Right lobe of liver (tissue), 6 donors: Measurements from ENCODE around the gene AHNAK. TPM values are rescaled to one million over a fixed set of nuclear protein-coding genes. Genes with fewer than 3 reads are reported as not detected.
A peak's percentile ranks its signal among the peaks of the same experiment; 100 is the strongest.

ENCODE experiments used
- ATAC-seq, 4 donors: fragments of 200-7000 bp; cut with Tn5 transposase; one replicate each; pipeline ENCODE4 v1.9.1; 2020; ENCODE audit warnings: mild to moderate bottlenecking in 4 of 4, moderate library complexity in 4 of 4
- DNase-seq, 3 donors: peaks; one replicate each; pipeline ENCODE4 v3.0.0-alpha.2; 2020
- H3K27ac ChIP-seq, 3 donors: fragments of 200-600 bp; one replicate each; pipeline ENCODE4 v1.8.0; 2022
- H3K27me3 ChIP-seq, 2 donors: fragments of 200-600 bp; one replicate each; pipeline ENCODE4 v1.8.0; 2022
- H3K36me3 ChIP-seq, 4 donors: fragments of 200-600 bp; sonication (generic) in 1 of 4; one replicate each; pipeline versions ENCODE4 v1.5.1 to v1.8.0; 2017 to 2022; ENCODE audit warnings: control low read depth in 1 of 4
- H3K4me1 ChIP-seq, 4 donors: fragments of 200-600 bp; sonication (generic) in 1 of 4; one replicate each; pipeline versions ENCODE4 v1.5.1 to v1.8.0; 2017 to 2022; ENCODE audit warnings: control low read depth in 1 of 4
- H3K4me3 ChIP-seq, 3 donors: fragments of 200-600 bp; one replicate each; pipeline ENCODE4 v1.8.0; 2022
- H3K9me3 ChIP-seq, 4 donors: fragments of 200-600 bp; sonication (generic) in 1 of 4; one replicate each; pipeline versions ENCODE4 v1.5.1 to v1.8.0; 2017 to 2022; ENCODE audit warnings: control low read depth in 1 of 4
- POLR2A ChIP-seq: fragments of 450-650 bp; IDR thresholded peaks from one replicate; pipeline ENCODE4 v1.6.1; 2017; ENCODE audit warnings: antibody characterized with exemption, mild to moderate bottlenecking
- WGBS: methylation state at CpG from one replicate; pipeline ENCODE4 v1.1.6; 2018; ENCODE audit warnings: low coverage, low lambda C conversion rate; ENCODE audit not compliant: insufficient coverage; ENCODE audit errors: missing lambda C conversion rate; 5-methylcytosine and 5-hydroxymethylcytosine counted together
- intact Hi-C, 2 donors: fragments of 100-400 bp; cut with DNase I; formaldehyde crosslinking; loops; one replicate each; pipeline versions ENCODE4 v1.11.2 to v1.14.1; 2022
- total RNA-seq, 6 experiments: library from RNA; depleted of rRNA in 2 of 6; stranded (reverse); fragments of >200 nt in 2 of 6; fragmentation: NEBNext Ultra II Directional in 3 of 6; extraction: Animal tissue kit (Norgen Biotek cat#: 25700) in 3 of 6; gene quantifications; one replicate each; pipeline versions ENCODE4 v1.1.0 to v1.2.4, GENCODE V29; 2016 to 2023
- TF ChIP-seq, protein P1 (sequence below), 4 donors: fragments of 200-600 bp in 3 of 4; fragments of 450-650 bp in 1 of 4; IDR thresholded peaks; one replicate each; pipeline versions ENCODE4 v1.5.1 to v1.8.0; 2016 to 2022; ENCODE audit warnings: antibody characterized with exemption in 4 of 4, mild to moderate bottlenecking in 2 of 4
- donor health status: DM: no; HTN: yes; CAD: no.
- donor health status: DM: no; HTN: no; CAD: no.
- donor health status: DM: no; HTN: no; CAD: no.
- donor health status: DM: no; HTN: yes; CAD: no.
- donor health status: DM: no; HTN: yes; CAD: no.

AHNAK gene
- total RNA-seq, 6 experiments from 2014 or later: 91.0 to 180 (median 113) TPM

DNA sequence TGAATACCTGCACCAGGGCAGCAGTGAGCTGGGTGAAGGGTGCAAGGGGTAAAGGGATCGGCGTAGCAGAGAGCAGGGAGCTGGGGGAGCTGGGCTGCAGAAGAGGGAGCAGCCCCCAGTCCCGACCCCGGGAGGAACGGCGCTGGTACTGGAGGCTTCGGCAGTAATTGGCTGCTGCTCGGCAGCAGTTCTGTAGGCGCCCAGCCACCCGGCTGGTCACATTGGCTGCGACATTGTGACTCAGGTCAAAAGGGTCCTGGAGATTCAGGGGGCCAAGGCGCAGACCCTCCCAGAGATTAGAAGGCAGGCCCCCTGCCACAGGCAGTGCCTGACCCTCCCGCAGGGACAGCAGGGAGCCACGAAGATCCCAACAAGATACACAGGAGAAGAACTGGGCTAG is 29.2 kb upstream of the AHNAK start:
- peak overlapping the region in 1 of 3 donors; percentile 59 for H3K4me3 ChIP-seq
- ATAC-seq: no peak
- peaks cover 0 to 55% (median 17%) of the 10 kb centered on the region in 4 donors for H3K36me3 ChIP-seq
- no peak for TF ChIP-seq POLR2A
- TF ChIP-seq, protein P1, sequence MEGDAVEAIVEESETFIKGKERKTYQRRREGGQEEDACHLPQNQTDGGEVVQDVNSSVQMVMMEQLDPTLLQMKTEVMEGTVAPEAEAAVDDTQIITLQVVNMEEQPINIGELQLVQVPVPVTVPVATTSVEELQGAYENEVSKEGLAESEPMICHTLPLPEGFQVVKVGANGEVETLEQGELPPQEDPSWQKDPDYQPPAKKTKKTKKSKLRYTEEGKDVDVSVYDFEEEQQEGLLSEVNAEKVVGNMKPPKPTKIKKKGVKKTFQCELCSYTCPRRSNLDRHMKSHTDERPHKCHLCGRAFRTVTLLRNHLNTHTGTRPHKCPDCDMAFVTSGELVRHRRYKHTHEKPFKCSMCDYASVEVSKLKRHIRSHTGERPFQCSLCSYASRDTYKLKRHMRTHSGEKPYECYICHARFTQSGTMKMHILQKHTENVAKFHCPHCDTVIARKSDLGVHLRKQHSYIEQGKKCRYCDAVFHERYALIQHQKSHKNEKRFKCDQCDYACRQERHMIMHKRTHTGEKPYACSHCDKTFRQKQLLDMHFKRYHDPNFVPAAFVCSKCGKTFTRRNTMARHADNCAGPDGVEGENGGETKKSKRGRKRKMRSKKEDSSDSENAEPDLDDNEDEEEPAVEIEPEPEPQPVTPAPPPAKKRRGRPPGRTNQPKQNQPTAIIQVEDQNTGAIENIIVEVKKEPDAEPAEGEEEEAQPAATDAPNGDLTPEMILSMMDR (IDR thresholded peaks at IDR 0.05): no peak
- intact Hi-C loops: no loop called here
- H3K9me3 ChIP-seq: no peaks in the 10 kb centered on the region
- H3K27me3 ChIP-seq: no peaks in the 10 kb centered on the region
- peaks cover 0 to 22% (median 0%) of the 10 kb centered on the region in 4 donors for H3K4me1 ChIP-seq
- DNase-seq: no peak
- H3K27ac ChIP-seq: peak overlapping the region; percentile 96 to 100 (median 99)
- 72% methylated on average over 2 of the region's 14 CpGs for WGBS

GRCh38 chr11:62575156-62575555 is 28.6 kb upstream of the AHNAK start:
- intact Hi-C loops: no loop called here
- Histone ChIP-seq H3K4me3 (peak overlapping the region; percentile 59 to 74 (median 63)), H3K36me3 (peaks cover 0 to 57% (median 20%) of the 10 kb centered on the region in 4 donors), H3K9me3 (no peaks in the 10 kb centered on the region), H3K27ac (peak overlapping the region; percentile 96 to 100 (median 99)), H3K4me1 (peaks cover 0 to 21% (median 0%) of the 10 kb centered on the region in 4 donors), H3K27me3 (no peaks in the 10 kb centered on the region)
- DNase-seq (peak in 2 of 3 donors; percentile 45 to 61), ATAC-seq (no peak)
- 45% methylated on average over 8 of the region's 17 CpGs for WGBS
- TF ChIP-seq, protein P1 (IDR thresholded peaks at IDR 0.05): no peak
- no peak for TF ChIP-seq POLR2A

DNA sequence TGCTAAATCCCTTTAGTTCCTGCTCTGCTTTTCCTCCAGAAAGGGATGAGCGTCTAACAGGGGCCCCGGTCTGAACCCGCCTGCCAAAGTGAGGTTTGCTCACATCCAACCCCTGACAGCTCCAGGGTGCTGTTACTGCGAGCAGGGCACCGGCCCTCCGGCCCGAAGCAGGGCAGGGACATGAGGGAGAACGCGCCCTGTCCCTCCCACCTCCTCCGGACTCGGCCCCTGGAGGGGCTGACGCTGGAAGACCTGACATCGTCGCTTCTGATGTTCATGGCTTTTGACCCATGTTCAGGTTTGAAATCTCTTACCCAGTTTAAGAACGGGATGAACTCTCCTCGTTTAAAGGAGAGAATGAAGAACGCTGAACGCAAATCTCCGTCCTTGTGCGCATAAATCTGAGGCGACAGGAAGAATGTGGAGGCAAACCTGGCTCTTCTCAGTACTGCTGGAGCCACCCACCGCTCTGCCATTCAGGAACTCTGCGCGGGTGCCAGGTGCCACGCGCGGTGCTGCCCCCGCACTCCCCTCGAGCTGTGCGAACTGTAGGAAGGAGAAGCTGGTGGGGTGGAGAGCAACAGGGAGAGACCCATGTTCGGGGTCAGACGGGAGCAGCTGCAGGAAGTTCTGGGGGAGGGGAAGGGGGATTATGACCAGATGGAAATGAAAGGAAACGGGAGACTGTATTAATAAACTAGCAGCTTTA is 27.9 kb upstream of the AHNAK start:
- Histone ChIP-seq H3K4me3 (peak overlapping the region; percentile 59 to 74 (median 63)), H3K9me3 (no peaks in the 10 kb centered on the region), H3K27ac (peak overlapping the region; percentile 96 to 100 (median 99)), H3K36me3 (peaks cover 0 to 57% (median 23%) of the 10 kb centered on the region in 4 donors), H3K4me1 (peaks cover 0 to 21% (median 0%) of the 10 kb centered on the region in 4 donors), H3K27me3 (no peaks in the 10 kb centered on the region)
- WGBS: under 1% methylated on average over 19 of the region's 33 CpGs
- no peak for TF ChIP-seq POLR2A
- TF ChIP-seq, protein P1 (IDR thresholded peaks at IDR 0.05): no peak
- intact Hi-C loops: no loop called here
- DNase-seq (peak; percentile 42 to 69 (median 64)), ATAC-seq (peak; percentile 15 to 39 (median 35))

GRCh38 chr11:62573592-62574362 is 27.2 kb upstream of the AHNAK start, which contains the start of gene EEF1G:
Gene EEF1G (minus strand): TSS chr11:62573891. CDS start chr11:62573842, 49 bp downstream.
- TF ChIP-seq, protein P1 (IDR thresholded peaks at IDR 0.05): no peak
- TF ChIP-seq POLR2A: peak; percentile 83
- intact Hi-C loops: no loop called here
- H3K36me3 ChIP-seq: peaks cover 0 to 55% (median 23%) of the 10 kb centered on the region in 4 donors

More at GRCh38 chr11:62573592-62574362, 27.2 kb upstream of the AHNAK start, which contains the start of gene EEF1G:
- ATAC-seq (peak; percentile 90 to 95 (median 94)), DNase-seq (peak; percentile 98 to 99 (median 99))
- Histone ChIP-seq H3K27me3 (no peaks in the 10 kb centered on the region), H3K4me3 (peak within 1 kb of the TSS; percentile 74 to 94 (median 86)), H3K27ac (peak within 1 kb of the TSS; percentile 96 to 100 (median 99)), H3K9me3 (no peaks in the 10 kb centered on the region), H3K4me1 (peaks cover 0 to 21% (median 0%) of the 10 kb centered on the region in 4 donors)
- WGBS: 1% methylated on average over 23 of the region's 46 CpGs
